Fibroblast of mammary gland (primary cell): ENCODE measurements around the gene ARPC3.
"Not testable (repeated sequence)": the region's sequence is repeated elsewhere in the genome, so short reads cannot be mapped to it uniquely, and the experiment has no call there.

ENCODE experiments used
- DNase-seq: peaks from one replicate; pipeline ENCODE4 v3.0.0-alpha.2; 2010; ENCODE audit warnings: low read depth
- H3K4me3 ChIP-seq: 2 replicates; pipeline ENCODE4 v1.5.1; 2011; ENCODE audit warnings: low read depth, mild to moderate bottlenecking, low read length, moderate library complexity; ENCODE audit not compliant: control insufficient read depth
- TF ChIP-seq, protein P1 (sequence below): conservative IDR thresholded peaks from 2 replicates; pipeline ENCODE4 v1.5.1; 2011; ENCODE audit warnings: low read depth, low read length, inconsistent platforms; ENCODE audit not compliant: control insufficient read depth, insufficient read depth

ARPC3 gene

DNA sequence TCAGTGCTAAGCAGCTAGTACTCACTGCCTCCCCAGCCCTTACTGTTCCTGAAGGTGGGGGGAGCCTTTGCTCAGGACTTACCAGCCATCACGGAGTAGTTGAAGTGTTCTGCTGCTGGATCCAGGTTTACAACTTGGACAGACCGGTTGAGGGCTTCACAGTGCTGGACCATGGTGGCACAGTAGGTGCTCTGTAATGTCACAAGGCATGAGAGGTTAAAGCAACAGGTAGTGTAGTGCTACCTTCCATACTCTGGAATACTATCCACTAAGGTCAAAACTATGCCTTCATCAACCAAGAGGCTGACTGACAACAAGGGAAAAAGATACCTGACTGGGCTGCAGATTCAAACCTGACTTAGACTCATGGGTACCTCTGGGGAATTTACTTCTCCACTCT, 14.9 kb upstream of the ARPC3 start:
- TF ChIP-seq, protein P1, sequence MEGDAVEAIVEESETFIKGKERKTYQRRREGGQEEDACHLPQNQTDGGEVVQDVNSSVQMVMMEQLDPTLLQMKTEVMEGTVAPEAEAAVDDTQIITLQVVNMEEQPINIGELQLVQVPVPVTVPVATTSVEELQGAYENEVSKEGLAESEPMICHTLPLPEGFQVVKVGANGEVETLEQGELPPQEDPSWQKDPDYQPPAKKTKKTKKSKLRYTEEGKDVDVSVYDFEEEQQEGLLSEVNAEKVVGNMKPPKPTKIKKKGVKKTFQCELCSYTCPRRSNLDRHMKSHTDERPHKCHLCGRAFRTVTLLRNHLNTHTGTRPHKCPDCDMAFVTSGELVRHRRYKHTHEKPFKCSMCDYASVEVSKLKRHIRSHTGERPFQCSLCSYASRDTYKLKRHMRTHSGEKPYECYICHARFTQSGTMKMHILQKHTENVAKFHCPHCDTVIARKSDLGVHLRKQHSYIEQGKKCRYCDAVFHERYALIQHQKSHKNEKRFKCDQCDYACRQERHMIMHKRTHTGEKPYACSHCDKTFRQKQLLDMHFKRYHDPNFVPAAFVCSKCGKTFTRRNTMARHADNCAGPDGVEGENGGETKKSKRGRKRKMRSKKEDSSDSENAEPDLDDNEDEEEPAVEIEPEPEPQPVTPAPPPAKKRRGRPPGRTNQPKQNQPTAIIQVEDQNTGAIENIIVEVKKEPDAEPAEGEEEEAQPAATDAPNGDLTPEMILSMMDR, result no peak
- no peak for DNase-seq
- no peak overlapping the region for H3K4me3 ChIP-seq

DNA sequence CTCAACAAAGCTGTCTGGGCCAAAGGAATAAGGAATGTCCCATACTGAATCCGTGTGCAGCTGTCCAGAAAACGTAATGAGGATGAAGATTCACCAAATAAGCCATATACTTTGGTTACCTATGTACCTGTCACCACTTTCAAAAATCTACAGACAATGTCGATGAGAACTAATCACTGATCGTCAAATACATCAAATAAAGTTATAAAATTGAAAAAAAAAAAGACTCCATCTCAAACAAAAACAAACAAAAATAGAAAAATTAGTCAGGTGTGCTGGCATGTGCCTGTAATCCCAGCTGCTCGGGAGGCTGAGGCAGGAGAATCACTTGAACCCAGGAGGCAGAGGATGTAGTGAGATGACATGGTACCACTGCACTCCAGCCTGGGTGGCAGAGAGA, 11.1 kb upstream of the ARPC3 start:
- not testable (repeated sequence) for DNase-seq, H3K4me3 ChIP-seq

DNA sequence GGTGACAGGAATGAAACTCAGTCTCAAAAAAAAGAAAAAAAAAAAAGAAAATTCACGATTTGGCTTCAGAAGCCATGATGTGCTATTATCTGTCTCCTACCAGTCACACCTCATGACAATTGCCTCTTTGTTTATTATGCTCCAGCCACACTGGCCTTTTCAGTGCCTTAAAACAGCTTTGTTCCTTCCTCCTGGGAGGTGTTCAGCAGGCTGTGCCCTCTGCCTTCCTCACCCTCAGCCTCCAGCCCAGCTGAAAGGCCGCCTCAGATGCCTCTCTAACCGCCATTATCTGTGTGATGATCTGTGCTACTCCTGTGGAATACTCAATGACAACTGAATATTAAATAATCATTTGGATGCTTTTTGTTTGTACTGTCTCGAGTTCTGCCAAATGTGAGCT, 8.6 kb upstream of the ARPC3 start:
- no peak overlapping the region for H3K4me3 ChIP-seq
- TF ChIP-seq, protein P1, result no peak
- no peak for DNase-seq

DNA sequence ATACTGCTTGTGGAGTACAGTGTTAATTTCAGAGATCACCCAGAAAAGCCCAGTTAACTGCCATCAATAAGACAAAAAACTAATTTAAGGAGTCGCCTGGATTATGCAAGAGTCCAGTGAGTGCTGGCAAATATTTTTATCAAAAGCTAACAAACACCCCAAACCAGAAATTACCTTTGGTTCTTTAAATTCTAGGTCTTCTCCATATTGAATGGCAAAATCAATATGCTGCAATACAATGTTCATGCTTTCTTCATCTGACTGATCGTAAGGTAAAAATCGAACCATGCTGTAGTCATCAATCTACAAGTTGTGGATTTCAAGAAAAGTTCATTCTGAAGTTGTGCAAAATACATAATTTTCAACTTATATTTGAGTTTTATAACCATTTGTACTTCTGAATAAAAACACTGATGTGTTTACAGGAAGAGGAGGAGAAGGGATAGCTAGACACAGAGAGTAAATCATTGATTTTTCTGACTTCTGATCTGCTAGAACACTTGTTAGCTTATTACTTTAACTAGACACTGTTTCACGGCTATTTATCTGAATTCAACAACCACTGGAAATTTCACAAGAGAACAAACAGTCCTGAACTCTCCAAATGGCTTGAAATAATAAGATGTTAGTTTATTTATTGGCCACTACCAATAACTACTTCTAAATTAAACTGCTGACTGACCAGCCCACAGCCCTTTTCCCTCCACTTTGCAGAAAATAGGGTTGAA, 3.6 kb upstream of the ARPC3 start:
- TF ChIP-seq, protein P1, result no peak
- no peak for DNase-seq
- H3K4me3 ChIP-seq, result no peak overlapping the region

DNA sequence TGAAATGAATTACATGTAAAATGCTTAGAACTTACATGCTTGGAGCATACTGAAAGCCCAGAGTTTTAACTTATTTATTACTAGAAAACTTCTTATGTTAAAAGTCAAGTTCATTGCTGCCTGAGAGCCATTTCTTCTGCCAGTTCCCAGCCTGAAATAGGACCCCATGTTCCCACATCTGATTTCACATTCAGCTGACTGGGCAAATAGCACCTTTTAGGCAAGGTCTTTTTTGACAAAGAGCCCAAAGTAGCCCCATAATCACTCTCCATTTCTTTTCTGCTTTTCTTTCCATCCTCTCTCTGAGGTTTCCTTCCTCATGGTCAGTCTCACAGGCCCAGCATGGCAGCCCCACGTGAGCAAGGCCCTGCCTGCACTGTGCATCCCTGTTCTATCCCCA, 1.1 kb upstream of the ARPC3 start:
- H3K4me3 ChIP-seq, result no peak overlapping the region
- TF ChIP-seq, protein P1, result no peak
- no peak for DNase-seq

DNA sequence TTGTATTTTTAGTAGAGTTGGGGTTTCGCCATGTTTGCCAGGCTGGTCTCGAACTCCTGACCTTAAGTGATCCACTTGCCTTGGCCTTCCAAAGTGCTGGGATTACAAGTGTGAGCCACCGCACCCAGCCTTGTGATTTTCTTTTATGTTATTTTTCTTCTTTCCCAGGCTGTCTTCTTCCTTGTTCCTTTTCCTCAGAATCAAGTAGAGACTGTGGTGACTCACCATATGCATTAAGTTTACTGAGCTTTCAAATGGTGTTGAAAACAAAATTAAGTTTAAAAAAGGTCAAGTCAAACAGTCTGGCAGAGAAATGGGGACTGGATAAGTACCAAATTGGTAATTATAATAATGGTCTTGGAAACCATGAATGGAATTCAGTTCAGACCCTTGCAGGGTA, 5.7 kb downstream of the ARPC3 start:
- TF ChIP-seq, protein P1, result no peak
- DNase-seq, result no peak
- H3K4me3 ChIP-seq, result no peak overlapping the region

DNA sequence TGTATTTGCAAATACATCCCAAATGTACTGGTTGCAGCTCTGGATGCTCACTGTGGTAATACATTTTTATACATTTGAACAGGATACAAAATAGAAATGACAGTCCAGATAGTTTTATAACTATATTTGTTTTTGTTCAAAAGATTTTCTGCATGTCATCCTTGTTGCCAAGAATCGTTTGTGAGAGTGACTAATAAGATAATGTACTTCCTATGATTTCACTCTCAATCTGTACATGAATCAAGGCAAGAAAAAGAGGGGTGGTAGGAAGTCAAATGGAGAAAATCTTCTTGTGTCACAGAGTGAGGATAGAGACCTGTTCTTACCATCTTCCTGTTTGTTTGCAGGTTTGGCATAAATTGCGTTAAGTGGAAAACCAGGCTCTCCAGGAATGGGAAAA, 13.9 kb downstream of the ARPC3 start:
- TF ChIP-seq, protein P1, result no peak
- H3K4me3 ChIP-seq, result no peak overlapping the region
- DNase-seq, result peak; percentile 40
